Neural cell (in vitro differentiated cells): Measurements from ENCODE around the gene CACNA1C. TPM values are rescaled to one million over a fixed set of nuclear protein-coding genes. Genes with fewer than 3 reads are reported as not detected.

ENCODE experiments used
- H2AFZ ChIP-seq: fragments of 200-600, 300-800 bp; sonication (generic), shearing (Covaris generic); 2 replicates; pipeline ENCODE4 v1.6.0; 2014; ENCODE audit warnings: low read depth, mild to moderate bottlenecking, antibody characterized with exemption, low read length, moderate library complexity
- H3F3A ChIP-seq: fragments of 200-600 bp; shearing (Covaris generic); 2 replicates; pipeline ENCODE4 v1.6.1; 2016; ENCODE audit warnings: mild to moderate bottlenecking, moderate library complexity, mixed read lengths, antibody characterized with exemption, low read length; ENCODE audit not compliant: insufficient read depth, poor library complexity, severe bottlenecking
- H3K27ac ChIP-seq: fragments of 200-600, 300-800 bp; sonication (generic), shearing (Covaris generic); 2 replicates; pipeline ENCODE4 v1.5.1; 2014; ENCODE audit warnings: mild to moderate bottlenecking, low read length, moderate library complexity
- H3K27me3 ChIP-seq: fragments of 300-800, 200-600 bp; sonication (generic), shearing (Covaris generic); 2 replicates; pipeline ENCODE4 v1.6.0; 2014; ENCODE audit warnings: mild to moderate bottlenecking, low read depth, low read length, moderate library complexity; ENCODE audit not compliant: insufficient read depth
- H3K36me3 ChIP-seq: fragments of 300-800, 200-600 bp; sonication (generic), shearing (Covaris generic); 2 replicates; pipeline ENCODE4 v1.5.1; 2014; ENCODE audit warnings: mild to moderate bottlenecking, antibody characterized with exemption, low read length, moderate library complexity; ENCODE audit not compliant: insufficient read depth
- H3K4me2 ChIP-seq: fragments of 300-800, 200-600 bp; sonication (generic), shearing (Covaris generic); 2 replicates; pipeline ENCODE4 v1.6.0; 2014; ENCODE audit warnings: mild to moderate bottlenecking, low read length
- H3K4me3 ChIP-seq: fragments of 300-800, 200-600 bp; sonication (generic), shearing (Covaris generic); 2 replicates; pipeline ENCODE4 v1.5.1; 2014; ENCODE audit warnings: mild to moderate bottlenecking, low read length, moderate library complexity
- H3K79me2 ChIP-seq: fragments of 200-600 bp; shearing (Covaris generic); replicated peaks from 2 replicates; pipeline ENCODE4 v1.6.0; 2014; ENCODE audit warnings: mild to moderate bottlenecking, low read length, moderate library complexity; ENCODE audit not compliant: insufficient read depth
- H3K9ac ChIP-seq: fragments of 300-800, 200-600 bp; sonication (generic), shearing (Covaris generic); 2 replicates; pipeline ENCODE4 v1.6.1; 2016; ENCODE audit warnings: mild to moderate bottlenecking, low read length, mixed read lengths
- H3K9me2 ChIP-seq: fragments of 200-600 bp; shearing (Covaris generic); 2 replicates; pipeline ENCODE4 v1.6.1; 2016; ENCODE audit warnings: mild to moderate bottlenecking, low read length, mixed read lengths; ENCODE audit not compliant: insufficient read depth
- H3K9me3 ChIP-seq: fragments of 200-600, 300-800 bp; sonication (generic), shearing (Covaris generic); 2 replicates; pipeline ENCODE4 v1.6.1; 2016; ENCODE audit warnings: mild to moderate bottlenecking, mixed run types, low read length, moderate library complexity, mixed read lengths
- H4K20me1 ChIP-seq: fragments of 200-600 bp; shearing (Covaris generic); 2 replicates; pipeline ENCODE4 v1.6.1; 2016; ENCODE audit warnings: mild to moderate bottlenecking, mixed run types; ENCODE audit not compliant: insufficient read depth
- CTCF ChIP-seq: fragments of 450-650 bp; IDR thresholded peaks from 2 replicates; pipeline ENCODE4 v1.5.1; 2014; ENCODE audit warnings: antibody characterized with exemption, mild to moderate bottlenecking, moderate library complexity; ENCODE audit not compliant: poor library complexity, severe bottlenecking
- EP300 ChIP-seq: fragments of 450-650 bp; conservative IDR thresholded peaks from 2 replicates; pipeline ENCODE4 v1.6.1; 2014; ENCODE audit warnings: antibody characterized with exemption, mild to moderate bottlenecking, moderate library complexity; ENCODE audit not compliant: poor library complexity, severe bottlenecking
- EZH2 ChIP-seq: fragments of 200-600, 300-800 bp; shearing (Covaris generic), sonication (generic); IDR thresholded peaks from 2 replicates; pipeline ENCODE4 v1.6.1; 2014; ENCODE audit warnings: antibody characterized with exemption, low read length, borderline replicate concordance, mild to moderate bottlenecking; ENCODE audit not compliant: insufficient read depth, poor library complexity, severe bottlenecking
- MXI1 ChIP-seq: fragments of 450-650 bp; conservative IDR thresholded peaks from 2 replicates; pipeline ENCODE4 v1.6.1; 2014; ENCODE audit warnings: antibody characterized with exemption, mild to moderate bottlenecking; ENCODE audit not compliant: poor library complexity, severe bottlenecking
- POLR2AphosphoS5 ChIP-seq: IDR thresholded peaks from 2 replicates; pipeline ENCODE4 v1.6.1; 2012
- RAD21 ChIP-seq: fragments of 450-650 bp; conservative IDR thresholded peaks from 2 replicates; pipeline ENCODE4 v1.6.1; 2014; ENCODE audit warnings: antibody characterized with exemption, mild to moderate bottlenecking, moderate library complexity
- REST ChIP-seq: IDR thresholded peaks from 2 replicates; pipeline ENCODE4 v1.6.1; 2012; ENCODE audit warnings: borderline replicate concordance
- SMC3 ChIP-seq: fragments of 450-650 bp; conservative IDR thresholded peaks from 2 replicates; pipeline ENCODE4 v1.6.1; 2014; ENCODE audit warnings: antibody characterized with exemption, mild to moderate bottlenecking, moderate library complexity; ENCODE audit not compliant: poor library complexity
- TAF1 ChIP-seq: IDR thresholded peaks from 2 replicates; pipeline ENCODE4 v1.6.1; 2012; ENCODE audit warnings: low read depth
- polyA plus RNA-seq: library from polyadenylated mRNA; depleted of rRNA; stranded (reverse); fragments of >200 nt; gene quantifications from 2 replicates; pipeline ENCODE4 v1.2.3, GENCODE V29; 2014

CACNA1C gene
- polyA plus RNA-seq, 1 donor from 2014 or later, result 9.7 TPM

GRCh38 chr12:2154521-2154920, 101.7 kb downstream of the CACNA1C start:
- Histone ChIP-seq H3K4me3 (no peak overlapping the region), H3K9ac (no peak overlapping the region), H3K79me2 (no peaks in the 10 kb centered on the region), H3K9me3 (no peaks in the 10 kb centered on the region), H3K4me2 (no peak overlapping the region), H4K20me1 (no peaks in the 10 kb centered on the region), H2AFZ (no peak overlapping the region), H3K9me2 (no peaks in the 10 kb centered on the region), H3F3A (no peaks in the 10 kb centered on the region), H3K27me3 (no peaks in the 10 kb centered on the region), H3K27ac (no peak overlapping the region), H3K36me3 (no peaks in the 10 kb centered on the region)
- TF ChIP-seq MXI1 (no peak), EZH2 (no peak), RAD21 (no peak), POLR2AphosphoS5 (no peak), SMC3 (no peak), EP300 (no peak), REST (no peak)

- Histone ChIP-seq H4K20me1 (no peaks in the 10 kb centered on the region), H2AFZ (no peak overlapping the region), H3K4me3 (no peak overlapping the region), H3K9ac (no peak overlapping the region), H3K36me3 (no peaks in the 10 kb centered on the region), H3F3A (no peaks in the 10 kb centered on the region), H3K9me3 (no peaks in the 10 kb centered on the region), H3K27me3 (no peaks in the 10 kb centered on the region), H3K27ac (no peak overlapping the region), H3K4me2 (no peak overlapping the region), H3K79me2 (no peaks in the 10 kb centered on the region), H3K9me2 (no peaks in the 10 kb centered on the region)
- TF ChIP-seq SMC3, result no peak
- TF ChIP-seq RAD21, result no peak
- no peak for TF ChIP-seq EP300
These were observed 103.5 kb downstream of the CACNA1C start for GRCh38 chr12:2156333-2156732.

- H3K9me3 ChIP-seq, result no peaks in the 10 kb centered on the region
- no peaks in the 10 kb centered on the region for H3K9me2 ChIP-seq
- no peak overlapping the region for H2AFZ ChIP-seq
- no peaks in the 10 kb centered on the region for H3F3A ChIP-seq
- no peaks in the 10 kb centered on the region for H3K27me3 ChIP-seq
- H3K4me2 ChIP-seq, result no peak overlapping the region
- H3K36me3 ChIP-seq, result no peaks in the 10 kb centered on the region
- H3K27ac ChIP-seq, result no peak overlapping the region
- no peak overlapping the region for H3K9ac ChIP-seq
- H3K4me3 ChIP-seq, result no peak overlapping the region
- TF ChIP-seq REST (no peak), EZH2 (no peak), CTCF (no peak), SMC3 (no peak), TAF1 (no peak), RAD21 (no peak), EP300 (no peak), POLR2AphosphoS5 (no peak), MXI1 (no peak)
- H4K20me1 ChIP-seq, result no peaks in the 10 kb centered on the region
- H3K79me2 ChIP-seq, result no peaks in the 10 kb centered on the region
These were observed 107.3 kb downstream of the CACNA1C start for GRCh38 chr12:2160043-2160442.
